HG02610 (cell line): Measurements from ENCODE around the gene SNX6.
"Not testable (repeated sequence)": the region's sequence is repeated elsewhere in the genome, so short reads cannot be mapped to it uniquely, and the experiment has no call there.

ENCODE experiments used
- ATAC-seq: cut with Tn5 transposase; IDR thresholded peaks from one replicate; pipeline ENCODE4 v1.9.1; 2021; ENCODE audit warnings: mild to moderate bottlenecking, moderate library complexity; ENCODE audit not compliant: unreplicated experiment

Gene SNX6

DNA sequence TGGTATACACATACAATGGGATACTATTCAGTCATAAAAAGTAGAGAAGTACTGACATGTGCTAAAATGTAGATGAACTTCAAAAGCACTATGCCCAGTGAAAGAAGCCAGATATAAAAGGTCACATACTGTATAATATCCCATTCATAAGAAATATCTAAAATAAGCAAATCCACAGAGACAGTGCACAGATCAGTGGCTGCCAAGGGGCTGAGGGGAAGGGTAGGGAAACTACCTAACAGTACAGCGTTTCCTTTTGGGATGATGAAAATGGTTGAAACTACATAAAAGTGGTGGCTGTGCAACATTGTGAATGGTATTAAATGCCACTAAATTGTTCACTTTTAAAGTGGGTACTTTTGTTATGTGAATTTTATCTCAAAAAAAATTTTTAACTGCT, 102.4 kb downstream of the SNX6 start:
- no peak for ATAC-seq

DNA sequence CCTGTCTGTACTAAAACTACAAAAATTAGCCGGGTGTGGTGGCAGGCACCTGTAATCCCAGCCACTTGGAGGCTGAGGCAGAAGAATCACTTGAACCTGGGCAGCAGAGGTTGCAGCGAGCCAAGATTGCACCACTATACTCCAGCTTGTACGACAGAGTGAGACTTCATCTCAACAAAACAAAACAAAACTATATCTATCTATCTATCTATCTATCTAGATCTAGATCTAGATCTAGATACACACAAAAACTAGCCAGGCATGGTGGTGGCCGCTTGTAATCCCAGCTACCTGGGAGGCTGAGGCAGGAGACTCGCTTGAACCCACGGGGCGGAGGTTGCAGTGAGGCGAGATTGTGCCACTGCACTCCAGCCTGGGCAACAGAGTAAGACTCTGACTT, 105.7 kb downstream of the SNX6 start:
- not testable (repeated sequence) for ATAC-seq

- ATAC-seq, result no peak
Observed at GRCh38 chr14:34522496-34522895, 107.5 kb downstream of the SNX6 start.

- ATAC-seq, result not testable (repeated sequence)
Observed at GRCh38 chr14:34521071-34521470, 108.9 kb downstream of the SNX6 start.

DNA sequence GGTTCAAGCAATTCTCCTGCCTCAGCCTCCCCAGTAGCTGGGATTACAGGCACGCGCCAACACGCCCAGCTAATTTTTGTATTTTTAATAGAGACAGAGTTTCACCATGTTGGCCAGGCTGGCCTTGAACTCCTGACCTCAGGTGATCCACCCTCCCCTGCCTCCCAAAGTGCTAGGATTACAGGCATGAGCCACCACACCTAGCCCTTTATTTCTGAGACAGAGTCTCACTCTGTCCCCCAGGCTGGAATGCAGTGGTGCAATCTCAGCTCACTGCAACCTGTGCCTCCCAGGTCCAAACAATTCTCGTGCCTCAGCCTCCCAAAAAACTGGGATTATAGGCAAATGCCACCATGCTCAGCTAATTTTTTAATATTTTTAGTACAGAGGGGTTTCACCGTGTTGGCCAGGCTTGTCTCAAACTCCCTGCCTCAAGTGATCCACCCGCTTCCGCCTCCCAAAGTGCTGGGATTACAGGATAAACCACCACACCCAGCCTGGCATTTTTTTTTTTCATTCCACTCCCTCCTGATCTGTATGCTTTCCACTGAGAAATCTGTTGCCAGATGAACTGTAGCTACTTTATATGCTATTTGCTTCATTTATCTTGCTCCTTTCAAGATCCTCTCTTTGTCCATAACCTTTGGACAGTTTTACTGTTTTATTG, 109.5 kb downstream of the SNX6 start:
- not testable (repeated sequence) for ATAC-seq
